ENCODE data around the gene GSTO1. TPM values are rescaled to one million over a fixed set of nuclear protein-coding genes. Genes with fewer than 3 reads are reported as not detected.

Gene GSTO1
- total RNA-seq, 1 experiment from 2014 or later: 248 TPM

DNA sequence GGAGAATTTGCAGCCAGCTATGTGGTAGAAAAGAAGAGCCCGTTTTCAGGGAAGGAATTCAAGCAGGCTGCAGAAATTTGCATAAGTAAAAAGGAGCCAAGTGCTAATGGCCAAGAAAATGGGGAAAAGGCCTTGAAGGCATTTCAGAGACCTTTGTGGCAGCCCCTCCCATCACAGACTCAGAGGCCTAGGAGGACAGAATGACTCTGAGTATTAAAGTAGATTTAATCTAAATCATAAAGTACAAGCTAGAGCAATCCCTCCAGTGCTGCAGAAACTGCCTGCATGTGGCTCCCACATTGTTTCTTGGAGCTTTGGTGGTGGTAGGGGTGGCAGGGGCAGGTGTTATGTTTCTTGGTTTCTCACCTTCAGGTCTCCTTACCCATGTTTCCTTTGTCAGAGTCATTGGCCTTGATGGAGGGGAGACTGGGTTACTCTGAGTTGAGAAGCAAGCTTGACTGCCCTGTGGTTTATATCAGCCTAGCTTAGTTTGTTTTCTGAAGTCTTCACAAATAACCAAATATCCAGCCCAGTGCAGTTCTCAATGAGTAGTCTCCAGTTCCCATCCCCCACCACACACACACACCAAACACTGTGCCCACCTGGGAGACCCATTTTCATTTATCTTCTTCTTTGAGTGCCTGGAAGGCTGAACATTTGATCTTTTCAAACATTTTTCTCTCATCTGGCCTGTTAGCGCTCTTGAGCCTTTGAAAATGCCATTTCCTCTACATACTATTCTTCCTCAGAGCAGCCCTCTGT is 49.1 kb downstream of the GSTO1 start:
- no peak for DNase-seq (ENCODE audit: low read depth)

DNA sequence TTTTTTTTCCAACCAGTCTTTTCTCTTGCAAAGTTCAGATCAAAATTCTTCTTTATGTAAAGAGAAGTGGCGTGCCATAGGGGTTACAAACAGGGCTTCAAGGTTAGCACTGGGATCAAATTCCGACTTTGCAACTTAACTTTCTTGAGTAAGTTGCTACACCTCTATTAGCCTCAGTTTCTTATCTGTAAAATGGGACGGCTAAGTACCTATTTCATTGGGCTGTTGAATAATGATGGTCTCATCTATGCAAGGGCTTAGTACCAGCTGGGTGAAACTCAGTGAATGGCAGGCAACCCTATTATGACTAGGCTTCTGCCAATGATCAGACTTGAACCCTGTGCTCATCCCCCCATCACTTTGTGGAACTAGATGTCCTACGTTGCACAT is 49.7 kb downstream of the GSTO1 start:
- DNase-seq (ENCODE audit: low read depth): no peak

DNA sequence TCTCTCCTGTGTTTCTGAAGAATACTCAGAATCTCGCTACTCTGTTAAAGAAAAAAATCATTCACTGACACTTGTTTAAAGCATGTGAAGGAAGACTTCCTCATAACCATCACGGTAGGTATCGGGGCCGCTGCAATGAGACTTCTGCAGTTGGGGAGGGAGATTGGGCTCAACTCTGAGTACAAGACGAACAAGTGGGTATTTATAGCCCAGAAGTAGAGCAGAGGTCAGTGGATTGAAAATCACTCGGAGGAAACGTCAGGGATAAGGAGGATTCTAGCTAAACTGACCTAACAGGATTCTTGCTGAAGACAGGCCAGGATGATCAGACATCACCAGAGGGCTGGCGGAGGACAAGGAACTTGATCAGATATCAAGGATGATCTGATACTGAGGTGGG is 50.2 kb downstream of the GSTO1 start:
- DNase-seq (ENCODE audit: low read depth): no peak

DNA sequence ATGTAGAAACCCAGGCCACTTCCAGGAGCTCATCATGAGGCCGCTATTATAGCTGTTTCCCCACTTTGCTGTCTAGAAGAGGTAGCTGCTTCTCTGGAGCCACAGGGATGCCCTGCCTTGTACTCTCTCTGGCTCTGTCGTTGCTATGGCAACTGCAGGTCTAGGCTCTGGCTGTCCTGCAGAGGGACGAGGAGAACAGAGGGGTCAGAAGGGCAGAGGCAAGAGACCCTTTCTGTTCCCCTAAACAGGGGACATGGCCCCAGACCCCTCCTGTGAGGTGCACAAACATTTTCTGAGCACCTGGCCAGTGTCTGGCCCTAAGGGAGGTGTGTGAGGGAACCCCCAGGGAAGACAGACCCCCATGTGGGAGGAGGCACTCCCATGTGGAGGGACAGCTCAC is 52.2 kb downstream of the GSTO1 start:
- DNase-seq (ENCODE audit: low read depth): no peak

DNA sequence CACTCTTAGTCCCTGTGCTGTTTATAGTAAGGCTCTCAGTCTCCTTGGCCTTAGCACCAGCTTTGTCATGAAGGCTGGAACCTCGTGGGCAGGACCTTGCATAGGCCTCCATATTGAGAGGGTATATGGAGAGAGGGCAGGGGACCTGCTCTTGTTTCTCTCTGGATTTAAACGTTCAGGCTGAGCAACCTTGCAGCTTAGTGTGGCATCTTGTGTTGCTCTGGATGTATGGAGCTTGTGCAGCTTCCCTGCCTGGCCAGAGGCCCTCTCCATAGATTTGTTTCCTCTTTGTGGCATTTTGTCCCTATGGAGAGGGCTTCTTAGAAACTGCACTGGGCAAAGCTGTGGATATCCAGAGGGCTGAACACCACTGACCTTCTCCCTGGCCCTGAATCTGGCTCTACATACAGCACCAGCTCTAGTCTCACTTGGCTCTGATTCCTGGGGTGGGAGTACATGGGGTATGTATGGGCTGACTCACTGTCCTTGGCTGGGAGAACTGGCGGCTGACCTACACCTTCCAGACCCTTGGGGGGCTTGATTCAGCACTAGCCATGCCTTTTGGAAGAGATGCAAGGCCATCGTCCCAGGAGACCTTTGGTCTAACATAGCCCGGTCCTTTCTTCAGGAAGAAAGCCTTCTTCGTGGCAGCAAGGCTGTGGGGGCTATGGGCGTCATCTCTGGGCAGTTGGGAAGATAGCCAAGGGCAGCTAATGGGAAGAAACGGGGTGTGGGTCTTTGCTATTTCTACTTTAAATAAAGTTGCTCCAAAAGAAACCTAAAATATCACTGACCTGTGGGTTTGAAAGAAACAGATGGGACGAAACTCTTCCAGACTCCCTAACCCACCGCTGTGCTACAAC is 53.1 kb downstream of the GSTO1 start:
- no peak for DNase-seq (ENCODE audit: low read depth)

DNA sequence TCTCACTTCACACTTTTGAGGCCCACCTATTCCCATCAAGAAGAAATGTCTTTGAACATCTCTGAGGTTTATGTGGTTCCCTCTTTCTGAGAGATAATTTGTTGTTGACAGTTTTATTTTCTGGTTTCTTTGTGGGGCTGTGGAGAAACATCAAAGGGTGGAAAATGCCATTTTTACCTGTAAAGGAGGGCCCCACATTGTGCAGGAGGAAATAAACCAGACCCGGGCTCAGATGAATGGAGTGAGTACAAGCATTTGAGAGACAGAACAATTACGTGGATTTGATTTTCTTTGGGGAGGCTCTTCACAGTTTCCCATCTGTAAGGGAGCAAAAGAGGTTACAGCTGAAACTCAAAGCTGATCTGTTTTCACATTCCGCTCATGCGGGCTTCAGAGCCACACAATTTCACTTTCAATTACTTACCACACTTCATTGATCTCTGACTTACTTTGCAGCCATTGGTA is 53.8 kb downstream of the GSTO1 start:
- DNase-seq (ENCODE audit: low read depth): no peak

DNA sequence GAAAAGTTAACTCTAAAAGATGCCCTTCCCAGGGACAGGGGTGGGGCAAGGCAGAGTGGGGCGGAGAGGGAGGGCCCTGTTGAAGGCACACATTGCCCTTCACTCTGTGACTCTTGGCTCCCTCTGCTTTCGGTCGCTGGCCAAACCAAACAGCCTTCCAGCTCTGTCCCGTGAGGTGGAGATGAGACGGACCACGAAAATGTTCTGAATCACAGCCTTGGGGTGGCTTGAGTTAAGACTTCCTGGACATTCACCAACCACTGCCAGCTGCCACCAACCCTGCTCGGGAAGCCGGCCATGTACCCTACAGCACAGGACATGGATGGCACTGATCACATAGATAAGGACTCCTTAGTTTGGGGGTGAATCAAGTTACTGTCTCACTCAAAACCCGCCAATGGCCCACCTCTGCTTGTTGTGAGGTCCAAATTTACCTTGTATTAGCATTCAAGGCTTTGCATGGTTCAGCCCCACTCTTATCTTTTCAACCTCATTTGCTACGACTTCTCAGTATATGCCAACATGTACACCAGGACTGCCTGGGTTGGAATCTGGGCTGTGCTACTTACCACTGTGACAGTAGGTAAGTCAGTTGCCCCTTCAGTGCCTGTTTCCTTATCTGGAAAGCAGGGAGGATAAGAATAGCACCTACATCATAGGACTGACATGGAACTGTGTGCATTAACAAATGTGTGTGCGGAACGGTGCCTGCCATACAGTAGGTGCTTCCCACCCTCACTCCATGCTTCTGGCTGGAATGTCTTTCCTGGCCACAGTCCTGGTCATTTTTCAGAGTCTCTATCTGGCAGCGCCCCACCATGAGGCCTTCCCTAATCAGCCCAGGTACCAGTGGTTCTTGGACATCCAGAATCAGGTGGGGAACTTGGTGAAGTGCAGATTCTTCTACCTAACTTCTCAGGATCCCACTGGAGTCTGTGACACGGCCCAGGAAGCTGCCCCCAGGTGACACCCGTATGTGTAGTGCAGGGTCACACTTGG is 55.6 kb downstream of the GSTO1 start:
- DNase-seq (ENCODE audit: low read depth): peak; percentile 97

DNA sequence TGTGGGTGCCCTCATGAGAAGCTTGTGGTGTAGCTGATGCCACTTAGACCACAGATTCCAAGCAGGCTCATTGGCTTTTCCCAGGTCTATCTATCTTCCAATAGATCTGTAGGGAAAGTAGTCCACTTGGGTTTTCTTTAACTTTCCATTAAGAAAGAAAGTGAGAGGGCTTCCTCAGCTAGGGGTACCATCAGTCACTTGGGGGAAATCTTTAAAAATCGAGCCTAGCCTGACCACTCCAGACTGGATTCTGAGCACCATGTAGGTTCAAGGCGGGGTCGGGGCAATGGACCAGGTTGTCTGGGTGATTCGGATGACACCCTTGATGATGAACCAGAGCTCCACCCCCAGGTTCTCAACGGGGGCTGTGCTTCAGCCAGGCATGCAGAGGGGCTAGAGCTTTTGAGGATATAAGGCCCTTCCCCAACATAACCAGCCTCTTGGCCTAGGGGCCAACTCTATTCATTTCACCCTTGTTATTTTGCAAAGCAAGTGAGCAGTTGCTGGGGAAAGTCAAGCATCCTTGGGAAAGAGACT is 56.6 kb downstream of the GSTO1 start:
- no peak for DNase-seq (ENCODE audit: low read depth)

DNA sequence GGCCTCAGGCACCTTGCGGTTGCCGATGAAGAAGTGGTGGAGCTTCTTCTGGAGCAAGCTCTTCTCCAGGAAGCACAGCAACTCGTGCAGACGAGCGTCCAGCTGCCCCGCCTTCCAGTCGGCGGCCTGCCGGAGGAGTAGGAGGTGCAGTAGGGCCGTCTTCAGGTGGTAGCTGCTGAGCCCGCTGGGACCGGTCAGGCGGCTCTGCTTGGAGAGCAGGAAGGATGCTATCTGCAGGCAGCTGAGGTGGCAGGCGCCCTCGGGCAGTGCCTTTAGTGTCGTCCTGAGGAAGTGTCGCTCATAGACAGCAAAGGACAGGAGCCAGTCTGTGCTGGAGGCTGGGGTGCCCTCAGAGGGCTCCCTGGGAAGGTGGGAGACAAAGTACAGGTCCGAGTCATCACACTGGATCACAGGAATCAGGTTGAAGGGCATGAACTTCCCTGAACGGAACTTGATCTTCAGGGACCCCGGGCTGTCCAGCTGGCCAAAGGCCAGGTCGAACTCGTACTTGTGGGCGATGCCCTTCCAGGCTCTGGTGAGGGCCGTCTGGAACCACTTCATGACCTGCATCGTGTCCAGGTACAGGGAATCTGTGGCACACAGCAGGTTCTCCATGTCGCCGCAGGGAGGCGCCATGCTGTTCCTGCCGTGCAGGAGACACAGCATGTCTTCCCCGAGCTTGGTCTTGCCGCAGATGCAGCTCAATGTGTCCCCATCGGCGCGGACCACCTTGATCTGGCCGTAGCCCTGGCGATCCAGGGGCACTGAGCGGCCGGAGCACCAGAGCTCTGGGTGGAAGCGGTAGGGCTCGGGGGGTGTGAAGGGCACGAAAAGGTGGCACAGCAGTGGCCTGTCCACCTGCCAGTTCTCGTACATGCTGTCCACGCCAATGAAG is 60.1 kb downstream of the GSTO1 start:
- no peak for DNase-seq (ENCODE audit: low read depth)

DNA sequence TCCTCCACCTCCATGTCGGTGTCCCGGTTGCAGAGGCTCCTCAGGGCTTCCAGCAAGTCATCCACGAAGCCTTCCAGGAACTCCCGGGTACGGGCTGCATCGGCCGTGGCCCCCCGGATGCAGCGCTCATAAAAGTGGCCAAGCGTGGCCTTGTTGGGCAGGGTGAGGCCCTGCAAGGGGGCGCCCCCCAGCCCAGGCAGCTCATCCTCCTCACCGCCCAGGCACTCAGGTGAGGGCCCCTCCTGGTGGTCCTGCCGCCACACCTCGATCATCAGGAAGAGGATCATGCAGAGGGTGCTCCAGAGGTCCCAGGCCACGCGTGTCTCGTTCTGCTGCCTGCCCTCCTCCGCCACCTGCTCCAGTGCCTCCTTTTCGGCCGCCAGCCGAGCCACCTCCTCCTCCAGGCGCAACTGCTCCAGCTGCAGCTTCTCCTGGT is 60.8 kb downstream of the GSTO1 start:
- DNase-seq (ENCODE audit: low read depth): no peak

DNA sequence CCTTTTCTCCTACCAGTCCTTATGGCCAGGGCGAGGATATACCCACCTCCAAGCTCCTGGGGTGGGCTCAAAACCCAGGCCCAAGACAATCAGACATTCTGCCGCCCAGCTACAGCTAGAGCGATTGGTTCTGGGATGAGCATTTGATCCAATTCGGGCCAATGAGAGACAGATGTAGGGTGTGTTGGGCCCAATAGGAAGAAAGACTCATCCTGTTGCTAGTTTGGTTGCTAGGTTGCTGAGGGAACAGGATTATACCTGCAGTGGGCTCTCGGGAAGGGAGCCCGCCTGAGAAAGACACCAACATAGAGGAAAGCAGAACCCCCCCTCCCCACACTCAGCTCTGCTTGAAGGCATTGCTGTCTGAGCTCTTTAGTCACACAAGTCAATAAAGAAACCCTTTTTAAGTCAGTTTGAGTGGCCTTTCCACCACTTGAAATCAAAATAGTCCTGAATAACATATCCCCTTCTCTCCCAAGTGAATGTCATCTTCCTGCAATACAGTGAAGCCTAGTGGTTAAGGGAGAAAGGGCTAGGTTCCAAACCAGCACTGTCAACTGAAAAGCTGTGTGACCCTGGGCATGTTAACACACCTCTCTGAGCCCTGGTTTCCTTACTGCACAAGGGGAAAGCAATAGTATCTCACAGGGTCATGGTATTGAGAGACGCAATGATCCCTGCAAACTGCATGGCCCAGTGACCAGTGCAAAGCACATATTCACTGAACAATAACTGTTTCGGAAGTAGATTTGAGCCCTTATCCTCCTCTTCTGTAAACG is 61.8 kb downstream of the GSTO1 start:
- DNase-seq (ENCODE audit: low read depth): no peak

Other genes with a start within 250 kb of the GSTO1 start
- gene COL17A1, start 169.0 kb upstream of the GSTO1 start, total RNA-seq (2014; rRNA removed): 0.26 TPM in 1 of 2 replicates, not detected in the other
- 13.1 and 14.9 TPM in 2 replicates for gene SFR1, start 132.7 kb upstream of the GSTO1 start, total RNA-seq (2014; rRNA removed)
- 0.06 TPM in 1 of 2 replicates, not detected in the other for gene CFAP43, start 22.5 kb upstream of the GSTO1 start, total RNA-seq (2014; rRNA removed)
- gene GSTO2, start 14.3 kb downstream of the GSTO1 start, total RNA-seq (2014; rRNA removed): 0.38 and 0.46 TPM in 2 replicates
- 20.0 and 26.6 TPM in 2 replicates for gene ITPRIP, start 83.6 kb downstream of the GSTO1 start, total RNA-seq (2014; rRNA removed)
- gene CFAP58, start 98.9 kb downstream of the GSTO1 start, total RNA-seq (2014; rRNA removed): 1.4 TPM in 2 replicates

Measured in LHCN-M2 (cell line).